ENCODE results near the gene NF1.

DNA sequence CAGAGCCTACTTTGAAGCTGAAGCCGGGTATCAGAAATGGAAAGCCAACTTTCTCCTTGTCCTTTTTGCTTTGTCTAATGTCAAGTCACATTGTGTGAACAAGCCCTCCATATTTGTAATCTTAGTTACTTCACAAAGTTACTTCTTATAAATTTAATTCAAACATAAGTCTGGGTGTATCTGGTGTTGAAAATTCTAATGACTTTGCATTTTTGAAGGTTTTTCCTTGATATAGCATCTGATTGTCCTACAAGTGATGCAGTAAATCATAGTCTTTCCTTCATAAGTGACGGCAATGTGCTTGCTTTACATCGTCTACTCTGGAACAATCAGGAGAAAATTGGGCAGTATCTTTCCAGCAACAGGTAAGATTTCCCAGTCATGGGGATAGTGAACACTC is 165.4 kb downstream of the NF1 start:
- TF ChIP-seq EHMT2 (IDR thresholded peaks at IDR 0.05; ENCODE audit: low read depth), result no peak
- no peak for TF ChIP-seq REST (IDR thresholded peaks at IDR 0.05)
- TF ChIP-seq ZFP36 (IDR thresholded peaks at IDR 0.05; ENCODE audit: borderline replicate concordance, partially characterized antibody), result no peak
- no peak for TF ChIP-seq CHD2 (IDR thresholded peaks at IDR 0.05; ENCODE audit: low read length, partially characterized antibody)
- TF ChIP-seq BCL3 (IDR thresholded peaks at IDR 0.05), result no peak
- no peak for TF ChIP-seq ESRRA (IDR thresholded peaks at IDR 0.05; ENCODE audit: borderline replicate concordance, low read length)
- TF ChIP-seq EP300 (IDR thresholded peaks at IDR 0.05), result no peak
- TF ChIP-seq BHLHE40 (IDR thresholded peaks at IDR 0.05; ENCODE audit: low read depth, low read length), result no peak
- TF ChIP-seq RAD21 (conservative IDR thresholded peaks at IDR 0.05 in 1 of 2, IDR thresholded peaks at IDR 0.05 in 1 of 2), result no peak
- TF ChIP-seq MAZ (IDR thresholded peaks at IDR 0.05; ENCODE audit: borderline replicate concordance, low read depth, low read length), result no peak
- TF ChIP-seq, protein P1, sequence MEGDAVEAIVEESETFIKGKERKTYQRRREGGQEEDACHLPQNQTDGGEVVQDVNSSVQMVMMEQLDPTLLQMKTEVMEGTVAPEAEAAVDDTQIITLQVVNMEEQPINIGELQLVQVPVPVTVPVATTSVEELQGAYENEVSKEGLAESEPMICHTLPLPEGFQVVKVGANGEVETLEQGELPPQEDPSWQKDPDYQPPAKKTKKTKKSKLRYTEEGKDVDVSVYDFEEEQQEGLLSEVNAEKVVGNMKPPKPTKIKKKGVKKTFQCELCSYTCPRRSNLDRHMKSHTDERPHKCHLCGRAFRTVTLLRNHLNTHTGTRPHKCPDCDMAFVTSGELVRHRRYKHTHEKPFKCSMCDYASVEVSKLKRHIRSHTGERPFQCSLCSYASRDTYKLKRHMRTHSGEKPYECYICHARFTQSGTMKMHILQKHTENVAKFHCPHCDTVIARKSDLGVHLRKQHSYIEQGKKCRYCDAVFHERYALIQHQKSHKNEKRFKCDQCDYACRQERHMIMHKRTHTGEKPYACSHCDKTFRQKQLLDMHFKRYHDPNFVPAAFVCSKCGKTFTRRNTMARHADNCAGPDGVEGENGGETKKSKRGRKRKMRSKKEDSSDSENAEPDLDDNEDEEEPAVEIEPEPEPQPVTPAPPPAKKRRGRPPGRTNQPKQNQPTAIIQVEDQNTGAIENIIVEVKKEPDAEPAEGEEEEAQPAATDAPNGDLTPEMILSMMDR (IDR thresholded peaks at IDR 0.05), result no peak
- TF ChIP-seq, protein P2, sequence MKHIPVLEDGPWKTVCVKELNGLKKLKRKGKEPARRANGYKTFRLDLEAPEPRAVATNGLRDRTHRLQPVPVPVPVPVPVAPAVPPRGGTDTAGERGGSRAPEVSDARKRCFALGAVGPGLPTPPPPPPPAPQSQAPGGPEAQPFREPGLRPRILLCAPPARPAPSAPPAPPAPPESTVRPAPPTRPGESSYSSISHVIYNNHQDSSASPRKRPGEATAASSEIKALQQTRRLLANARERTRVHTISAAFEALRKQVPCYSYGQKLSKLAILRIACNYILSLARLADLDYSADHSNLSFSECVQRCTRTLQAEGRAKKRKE (CRISPR knock-in tag; IDR thresholded peaks at IDR 0.05; ENCODE audit: low read depth), result no peak
- TF ChIP-seq JUN (IDR thresholded peaks at IDR 0.05), result no peak
